Measurements from ENCODE around the gene CAPN1.

- TF ChIP-seq CTCF (IDR thresholded peaks at IDR 0.05; ENCODE audit: insufficient read depth, low read depth, low read length) (no peak), EZH2 (IDR thresholded peaks at IDR 0.05; ENCODE audit: insufficient read depth, low read length) (no peak)
Observed at GRCh38 chr11:65210361-65210731, 28.6 kb downstream of the CAPN1 start.
